Measurements from ENCODE around the gene PEMT. TPM values are rescaled to one million over a fixed set of nuclear protein-coding genes. Genes with fewer than 3 reads are reported as not detected.

Gene PEMT
- polyA plus RNA-seq, 2 of the 4 experiments (the other 2 are of a cell fraction): 47.5 to 47.8 TPM

DNA sequence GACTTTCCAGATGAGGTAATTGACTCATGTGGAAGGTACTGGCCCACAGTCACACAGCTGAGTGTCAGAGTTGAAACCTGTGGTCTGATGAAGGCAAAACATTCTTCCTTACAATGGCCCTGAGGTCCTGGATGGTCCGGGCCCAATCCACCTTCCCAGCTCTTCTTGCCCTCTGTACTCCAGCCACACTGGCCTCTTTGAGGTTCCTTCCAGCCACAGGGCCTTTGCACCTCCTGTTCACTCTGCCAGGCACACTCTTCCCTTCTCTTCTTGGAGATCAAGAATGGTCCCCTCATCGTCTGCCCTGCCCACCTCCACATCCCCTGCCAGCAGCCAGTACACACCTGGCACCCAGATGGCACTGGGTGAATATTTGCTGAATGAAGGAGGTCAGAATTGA lies 6.5 kb upstream of the PEMT start:
- ATAC-seq (no peak), DNase-seq (ENCODE audit: low read depth in 1 of 2, low spot score in 1 of 2) (no peak), FAIRE-seq (no peak)
- Histone ChIP-seq H3K4me1 (peaks cover 3% of the 10 kb centered on the region), H3K4me2 (no peak overlapping the region), H3K27ac (no peak overlapping the region), H3K9me3 (no peaks in the 10 kb centered on the region), H3K4me3 (no peak overlapping the region)
- 78% methylated on average over 2 of the region's 2 CpGs for WGBS (ENCODE audit: missing lambda C conversion rate)
- ChIA-PET POLR2A (no interaction called here), CTCF (interaction anchor here (0.6 to 4.7 kb wide), 7 partner anchors 16 to 456 kb away, joined by 3 to 19 read pairs (median 4); no protein-coding TSS in a partner anchor)
- no peak for TF ChIP-seq TP53 (CRISPR knock-in tag; IDR thresholded peaks at IDR 0.05)
- TF ChIP-seq ATOH8 (CRISPR knock-in tag; IDR thresholded peaks at IDR 0.05; ENCODE audit: low read depth): no peak
- TF ChIP-seq KDM5A (IDR thresholded peaks at IDR 0.05): no peak
- TF ChIP-seq HOXB13 (CRISPR knock-in tag; IDR thresholded peaks at IDR 0.05; ENCODE audit: low read depth): no peak
- TF ChIP-seq, protein P1, sequence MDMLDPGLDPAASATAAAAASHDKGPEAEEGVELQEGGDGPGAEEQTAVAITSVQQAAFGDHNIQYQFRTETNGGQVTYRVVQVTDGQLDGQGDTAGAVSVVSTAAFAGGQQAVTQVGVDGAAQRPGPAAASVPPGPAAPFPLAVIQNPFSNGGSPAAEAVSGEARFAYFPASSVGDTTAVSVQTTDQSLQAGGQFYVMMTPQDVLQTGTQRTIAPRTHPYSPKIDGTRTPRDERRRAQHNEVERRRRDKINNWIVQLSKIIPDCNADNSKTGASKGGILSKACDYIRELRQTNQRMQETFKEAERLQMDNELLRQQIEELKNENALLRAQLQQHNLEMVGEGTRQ (IDR thresholded peaks at IDR 0.05): no peak
- no peak for TF ChIP-seq RFX5 (IDR thresholded peaks at IDR 0.05)
- TF ChIP-seq RARB (CRISPR knock-in tag; IDR thresholded peaks at IDR 0.05): no peak
- TF ChIP-seq, protein P2, sequence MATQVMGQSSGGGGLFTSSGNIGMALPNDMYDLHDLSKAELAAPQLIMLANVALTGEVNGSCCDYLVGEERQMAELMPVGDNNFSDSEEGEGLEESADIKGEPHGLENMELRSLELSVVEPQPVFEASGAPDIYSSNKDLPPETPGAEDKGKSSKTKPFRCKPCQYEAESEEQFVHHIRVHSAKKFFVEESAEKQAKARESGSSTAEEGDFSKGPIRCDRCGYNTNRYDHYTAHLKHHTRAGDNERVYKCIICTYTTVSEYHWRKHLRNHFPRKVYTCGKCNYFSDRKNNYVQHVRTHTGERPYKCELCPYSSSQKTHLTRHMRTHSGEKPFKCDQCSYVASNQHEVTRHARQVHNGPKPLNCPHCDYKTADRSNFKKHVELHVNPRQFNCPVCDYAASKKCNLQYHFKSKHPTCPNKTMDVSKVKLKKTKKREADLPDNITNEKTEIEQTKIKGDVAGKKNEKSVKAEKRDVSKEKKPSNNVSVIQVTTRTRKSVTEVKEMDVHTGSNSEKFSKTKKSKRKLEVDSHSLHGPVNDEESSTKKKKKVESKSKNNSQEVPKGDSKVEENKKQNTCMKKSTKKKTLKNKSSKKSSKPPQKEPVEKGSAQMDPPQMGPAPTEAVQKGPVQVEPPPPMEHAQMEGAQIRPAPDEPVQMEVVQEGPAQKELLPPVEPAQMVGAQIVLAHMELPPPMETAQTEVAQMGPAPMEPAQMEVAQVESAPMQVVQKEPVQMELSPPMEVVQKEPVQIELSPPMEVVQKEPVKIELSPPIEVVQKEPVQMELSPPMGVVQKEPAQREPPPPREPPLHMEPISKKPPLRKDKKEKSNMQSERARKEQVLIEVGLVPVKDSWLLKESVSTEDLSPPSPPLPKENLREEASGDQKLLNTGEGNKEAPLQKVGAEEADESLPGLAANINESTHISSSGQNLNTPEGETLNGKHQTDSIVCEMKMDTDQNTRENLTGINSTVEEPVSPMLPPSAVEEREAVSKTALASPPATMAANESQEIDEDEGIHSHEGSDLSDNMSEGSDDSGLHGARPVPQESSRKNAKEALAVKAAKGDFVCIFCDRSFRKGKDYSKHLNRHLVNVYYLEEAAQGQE (IDR thresholded peaks at IDR 0.05): no peak
- TF ChIP-seq PHF8 (IDR thresholded peaks at IDR 0.05; ENCODE audit: borderline replicate concordance, low read depth): no peak
- TF ChIP-seq CHD4 (IDR thresholded peaks at IDR 0.05; ENCODE audit: borderline replicate concordance): no peak
- TF ChIP-seq, protein P3, sequence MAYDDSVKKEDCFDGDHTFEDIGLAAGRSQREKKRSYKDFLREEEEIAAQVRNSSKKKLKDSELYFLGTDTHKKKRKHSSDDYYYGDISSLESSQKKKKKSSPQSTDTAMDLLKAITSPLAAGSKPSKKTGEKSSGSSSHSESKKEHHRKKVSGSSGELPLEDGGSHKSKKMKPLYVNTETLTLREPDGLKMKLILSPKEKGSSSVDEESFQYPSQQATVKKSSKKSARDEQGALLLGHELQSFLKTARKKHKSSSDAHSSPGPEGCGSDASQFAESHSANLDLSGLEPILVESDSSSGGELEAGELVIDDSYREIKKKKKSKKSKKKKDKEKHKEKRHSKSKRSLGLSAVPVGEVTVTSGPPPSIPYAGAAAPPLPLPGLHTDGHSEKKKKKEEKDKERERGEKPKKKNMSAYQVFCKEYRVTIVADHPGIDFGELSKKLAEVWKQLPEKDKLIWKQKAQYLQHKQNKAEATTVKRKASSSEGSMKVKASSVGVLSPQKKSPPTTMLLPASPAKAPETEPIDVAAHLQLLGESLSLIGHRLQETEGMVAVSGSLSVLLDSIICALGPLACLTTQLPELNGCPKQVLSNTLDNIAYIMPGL (CRISPR knock-in tag; IDR thresholded peaks at IDR 0.05; ENCODE audit: borderline replicate concordance): no peak
- no peak for TF ChIP-seq CBX8 (IDR thresholded peaks at IDR 0.05)
- TF ChIP-seq RNF2 (IDR thresholded peaks at IDR 0.05; ENCODE audit: borderline replicate concordance, low read depth): no peak
- no peak for TF ChIP-seq KDM1A (IDR thresholded peaks at IDR 0.05; ENCODE audit: low read depth)

DNA sequence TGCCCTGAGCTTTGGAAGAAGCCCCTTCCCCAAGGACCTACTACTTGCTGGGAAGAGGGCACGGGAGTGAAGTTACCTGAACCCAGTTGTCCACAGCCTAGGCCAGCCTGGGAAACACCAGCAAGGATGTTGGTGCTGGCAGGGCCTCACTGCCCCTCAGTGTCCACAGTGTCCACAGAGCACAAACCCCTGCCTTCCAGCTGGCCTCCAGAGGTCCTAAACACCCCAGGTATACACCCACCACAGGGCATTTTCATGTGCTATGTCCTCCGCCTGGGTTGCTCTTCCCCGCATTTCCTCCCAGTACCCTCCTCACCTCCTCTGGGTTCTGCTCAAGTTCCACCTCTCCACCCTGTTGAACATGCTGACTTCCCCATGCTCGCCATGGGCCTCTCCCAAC lies 4.2 kb upstream of the PEMT start:
- 82% methylated on average over 4 of the region's 4 CpGs for WGBS (ENCODE audit: missing lambda C conversion rate)
- ATAC-seq (no peak), DNase-seq (ENCODE audit: low read depth in 1 of 2, low spot score in 1 of 2) (no peak), FAIRE-seq (no peak)
- H3K4me3 ChIP-seq: no peak overlapping the region
- CTCF ChIA-PET: interaction anchor here (0.7 to 8.2 kb wide), 8 partner anchors 10 to 240 kb away, joined by 4 to 47 read pairs (median 6); partner anchors contain the start of gene RASD1
- POLR2A ChIA-PET: no interaction called here
- H3K27ac ChIP-seq: no peak overlapping the region
- peaks cover 8% of the 10 kb centered on the region for H3K4me1 ChIP-seq
- no peaks in the 10 kb centered on the region for H3K9me3 ChIP-seq
- H3K4me2 ChIP-seq: no peak overlapping the region
- TF ChIP-seq TFCP2L1 (CRISPR knock-in tag; IDR thresholded peaks at IDR 0.05) (no peak), ATOH8 (CRISPR knock-in tag; IDR thresholded peaks at IDR 0.05; ENCODE audit: low read depth) (no peak), JUNB (IDR thresholded peaks at IDR 0.05) (no peak), JUN (IDR thresholded peaks at IDR 0.05) (no peak), NFE2L2 (conservative IDR thresholded peaks at IDR 0.05; ENCODE audit: low read length) (no peak), BHLHE40 (IDR thresholded peaks at IDR 0.05; ENCODE audit: low read depth, low read length) (no peak), NPAS2 (CRISPR knock-in tag; IDR thresholded peaks at IDR 0.05; ENCODE audit: borderline replicate concordance) (no peak), HOXB5 (CRISPR knock-in tag; IDR thresholded peaks at IDR 0.05) (no peak), RFX5 (IDR thresholded peaks at IDR 0.05) (no peak), ZC3H11A (IDR thresholded peaks at IDR 0.05) (no peak), PBX3 (IDR thresholded peaks at IDR 0.05) (no peak), FOXS1 (CRISPR knock-in tag; IDR thresholded peaks at IDR 0.05) (no peak), MAFK (IDR thresholded peaks at IDR 0.05; ENCODE audit: partially characterized antibody) (no peak), CEBPB (IDR thresholded peaks at IDR 0.05) (no peak), HOXA7 (CRISPR knock-in tag; IDR thresholded peaks at IDR 0.05) (no peak)
- TF ChIP-seq, protein P1 (IDR thresholded peaks at IDR 0.05): no peak
